KMS-11 (cell line): ENCODE data around the gene H1-8.

Experiments
- H2AFZ ChIP-seq: fragments of 200-600 bp; sonication (generic); 2 replicates; pipeline ENCODE4 v1.6.1; 2016; ENCODE audit warnings: antibody characterized with exemption, mixed run types, low read depth
- H3K27ac ChIP-seq: fragments of 200-600 bp; sonication (generic); 2 replicates; pipeline ENCODE4 v1.6.1; 2016; ENCODE audit warnings: mild to moderate bottlenecking, mixed run types
- H3K27me3 ChIP-seq: fragments of 200-600 bp; sonication (generic); 2 replicates; pipeline ENCODE4 v1.6.1; 2017; ENCODE audit warnings: mild to moderate bottlenecking, low read depth, mixed run types, moderate library complexity; ENCODE audit not compliant: insufficient read depth
- H3K36me3 ChIP-seq: fragments of 200-600 bp; sonication (generic); 2 replicates; pipeline ENCODE4 v1.6.1; 2017; ENCODE audit warnings: mild to moderate bottlenecking, mixed run types; ENCODE audit not compliant: insufficient read depth
- H3K4me1 ChIP-seq: fragments of 200-600 bp; sonication (generic); 2 replicates; pipeline ENCODE4 v1.6.1; 2016; ENCODE audit warnings: mild to moderate bottlenecking, low read depth, mixed run types; ENCODE audit not compliant: poor library complexity, severe bottlenecking
- H3K4me2 ChIP-seq: fragments of 200-600 bp; sonication (generic); 2 replicates; pipeline ENCODE4 v1.7.0; 2016; ENCODE audit warnings: mild to moderate bottlenecking, mixed run types
- H3K4me3 ChIP-seq: fragments of 200-600 bp; sonication (generic); IDR thresholded peaks from 2 replicates; pipeline ENCODE4 v1.6.1; 2017; ENCODE audit warnings: low read depth, low read length, mixed read lengths; ENCODE audit not compliant: insufficient read depth
- H3K79me2 ChIP-seq: fragments of 200-600 bp; sonication (generic); 2 replicates; pipeline ENCODE4 v1.6.1; 2016; ENCODE audit warnings: low read depth, mixed run types; ENCODE audit not compliant: insufficient read depth
- H3K9ac ChIP-seq: fragments of 200-600 bp; sonication (generic); 2 replicates; pipeline ENCODE4 v1.6.1; 2016; ENCODE audit warnings: mild to moderate bottlenecking, mixed run types
- H4K20me1 ChIP-seq: fragments of 200-600 bp; sonication (generic); 2 replicates; pipeline ENCODE4 v1.6.1; 2016; ENCODE audit warnings: mild to moderate bottlenecking, mixed run types; ENCODE audit not compliant: insufficient read depth
- CTCF ChIP-seq: fragments of 200-600 bp; sonication (generic); conservative IDR thresholded peaks from 2 replicates; pipeline ENCODE4 v1.6.1; 2017; ENCODE audit warnings: low read depth, mild to moderate bottlenecking, antibody characterized with exemption, low read length, moderate library complexity, mixed read lengths

Gene H1-8

GRCh38 chr3:129531699-129532098, 11.3 kb upstream of the H1-8 start:
- TF ChIP-seq CTCF = no peak
- Histone ChIP-seq H3K4me1 (no peaks in the 10 kb centered on the region), H3K79me2 (no peaks in the 10 kb centered on the region), H3K4me2 (no peak overlapping the region), H3K9ac (no peak overlapping the region), H3K27ac (no peak overlapping the region), H2AFZ (no peak overlapping the region), H3K36me3 (no peaks in the 10 kb centered on the region), H3K27me3 (no peaks in the 10 kb centered on the region), H4K20me1 (no peaks in the 10 kb centered on the region), H3K4me3 (no peak overlapping the region)

DNA sequence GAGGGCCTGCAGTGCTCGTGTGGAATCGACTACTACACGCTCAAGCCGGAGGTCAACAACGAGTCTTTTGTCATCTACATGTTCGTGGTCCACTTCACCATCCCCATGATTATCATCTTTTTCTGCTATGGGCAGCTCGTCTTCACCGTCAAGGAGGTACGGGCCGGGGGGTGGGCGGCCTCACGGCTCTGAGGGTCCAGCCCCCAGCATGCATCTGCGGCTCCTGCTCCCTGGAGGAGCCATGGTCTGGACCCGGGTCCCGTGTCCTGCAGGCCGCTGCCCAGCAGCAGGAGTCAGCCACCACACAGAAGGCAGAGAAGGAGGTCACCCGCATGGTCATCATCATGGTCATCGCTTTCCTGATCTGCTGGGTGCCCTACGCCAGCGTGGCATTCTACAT, 10.7 kb upstream of the H1-8 start:
- no peak overlapping the region for H3K9ac ChIP-seq
- H3K36me3 ChIP-seq = no peaks in the 10 kb centered on the region
- no peaks in the 10 kb centered on the region for H3K27me3 ChIP-seq
- H3K4me2 ChIP-seq = no peak overlapping the region
- H3K4me1 ChIP-seq = no peaks in the 10 kb centered on the region
- H3K4me3 ChIP-seq = no peak overlapping the region
- no peak for TF ChIP-seq CTCF
- no peak overlapping the region for H3K27ac ChIP-seq
- H3K79me2 ChIP-seq = no peaks in the 10 kb centered on the region
- H4K20me1 ChIP-seq = no peaks in the 10 kb centered on the region
- H2AFZ ChIP-seq = no peak overlapping the region

DNA sequence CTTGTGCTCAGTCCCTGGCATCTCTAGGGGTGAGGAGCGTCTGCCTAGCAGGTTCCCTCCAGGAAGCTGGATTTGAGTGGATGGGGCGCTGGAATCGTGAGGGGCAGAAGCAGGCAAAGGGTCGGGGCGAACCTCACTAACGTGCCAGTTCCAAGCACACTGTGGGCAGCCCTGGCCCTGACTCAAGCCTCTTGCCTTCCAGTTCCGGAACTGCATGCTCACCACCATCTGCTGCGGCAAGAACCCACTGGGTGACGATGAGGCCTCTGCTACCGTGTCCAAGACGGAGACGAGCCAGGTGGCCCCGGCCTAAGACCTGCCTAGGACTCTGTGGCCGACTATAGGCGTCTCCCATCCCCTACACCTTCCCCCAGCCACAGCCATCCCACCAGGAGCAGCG, 9.6 kb upstream of the H1-8 start:
- Histone ChIP-seq H3K4me2 (no peak overlapping the region), H3K36me3 (no peaks in the 10 kb centered on the region), H3K79me2 (no peaks in the 10 kb centered on the region), H4K20me1 (no peaks in the 10 kb centered on the region), H3K4me1 (no peaks in the 10 kb centered on the region), H2AFZ (no peak overlapping the region), H3K4me3 (no peak overlapping the region), H3K27ac (no peak overlapping the region), H3K27me3 (no peaks in the 10 kb centered on the region), H3K9ac (no peak overlapping the region)
- TF ChIP-seq CTCF = no peak

- Histone ChIP-seq H4K20me1 (no peaks in the 10 kb centered on the region), H3K36me3 (no peaks in the 10 kb centered on the region), H3K9ac (no peak overlapping the region), H3K4me2 (no peak overlapping the region), H3K79me2 (no peaks in the 10 kb centered on the region), H3K27ac (no peak overlapping the region), H3K27me3 (no peaks in the 10 kb centered on the region), H3K4me1 (no peaks in the 10 kb centered on the region), H2AFZ (no peak overlapping the region), H3K4me3 (no peak overlapping the region)
- no peak for TF ChIP-seq CTCF
Observed at GRCh38 chr3:129534428-129535027, 8.4 kb upstream of the H1-8 start.
